Measurements from ENCODE around the gene IKBKE. TPM values are rescaled to one million over a fixed set of nuclear protein-coding genes. Genes with fewer than 3 reads are reported as not detected.
A peak's percentile ranks its signal among the peaks of the same experiment; 100 is the strongest.

IKBKE gene
- total RNA-seq, 1 donor from 2014 or later: 2.9 TPM

DNA sequence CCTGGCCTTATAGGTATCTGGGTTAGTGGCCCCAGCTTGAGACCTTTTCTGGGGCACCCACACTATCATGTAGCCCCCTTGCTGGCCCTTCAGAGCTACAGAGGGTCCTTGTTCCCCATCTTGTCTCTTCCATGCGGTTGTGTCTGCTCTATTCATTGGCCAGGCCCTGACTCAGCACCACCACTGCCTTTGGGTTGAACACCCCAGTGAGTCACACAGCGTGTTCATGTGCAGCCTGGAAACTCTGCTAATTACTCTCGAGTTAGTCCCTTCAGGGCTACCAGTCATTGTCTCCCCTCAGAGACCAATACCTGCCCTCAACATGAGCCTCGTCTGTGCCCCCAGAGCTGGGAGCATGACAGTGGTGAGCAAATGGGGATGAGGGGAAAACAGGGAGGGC, 28.2 kb upstream of the IKBKE start:
- DNase-seq (ENCODE audit: low read depth): peak; percentile 75
- no peaks in the 10 kb centered on the region for H3K27me3 ChIP-seq (ENCODE audit: control insufficient read depth, insufficient read depth, low read length)
- FAIRE-seq: no peak
- peaks cover 10% of the 10 kb centered on the region for H3K36me3 ChIP-seq (ENCODE audit: control insufficient read depth, insufficient read depth, low read length)
- no peak for TF ChIP-seq CTCF (IDR thresholded peaks at IDR 0.05; ENCODE audit: insufficient read depth, low read length, severe bottlenecking)
- H3K4me3 ChIP-seq (ENCODE audit: low read depth, low read length): no peak overlapping the region

GRCh38 chr1:206445116-206445515, 25.2 kb upstream of the IKBKE start:
- Histone ChIP-seq H3K27me3 (ENCODE audit: control insufficient read depth, insufficient read depth, low read length) (no peaks in the 10 kb centered on the region), H3K36me3 (ENCODE audit: control insufficient read depth, insufficient read depth, low read length) (peaks cover 5% of the 10 kb centered on the region), H3K4me3 (ENCODE audit: low read depth, low read length) (no peak overlapping the region)
- FAIRE-seq: no peak
- no peak for TF ChIP-seq CTCF (IDR thresholded peaks at IDR 0.05; ENCODE audit: insufficient read depth, low read length, severe bottlenecking)
- no peak for DNase-seq (ENCODE audit: low read depth)

DNA sequence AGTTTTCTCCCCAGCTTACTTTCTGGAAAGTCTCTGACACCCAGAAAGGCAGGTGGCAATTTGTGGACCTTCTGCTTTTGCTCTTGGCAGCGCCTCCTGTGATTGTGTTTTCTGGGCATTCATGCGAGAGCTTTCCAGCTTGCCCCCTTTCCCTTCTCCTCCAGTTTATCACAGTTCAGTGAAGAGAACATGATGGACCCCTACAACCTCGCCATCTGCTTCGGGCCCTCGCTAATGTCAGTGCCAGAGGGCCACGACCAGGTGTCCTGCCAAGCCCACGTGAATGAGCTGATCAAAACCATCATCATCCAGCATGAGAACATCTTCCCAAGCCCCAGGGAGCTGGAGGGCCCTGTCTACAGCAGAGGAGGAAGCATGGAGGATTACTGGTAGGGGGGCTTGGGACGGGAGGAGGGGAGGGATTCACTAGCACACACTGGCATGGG, 24.3 kb upstream of the IKBKE start:
- Histone ChIP-seq H3K27me3 (ENCODE audit: control insufficient read depth, insufficient read depth, low read length) (no peaks in the 10 kb centered on the region), H3K4me3 (ENCODE audit: low read depth, low read length) (no peak overlapping the region), H3K36me3 (ENCODE audit: control insufficient read depth, insufficient read depth, low read length) (peaks cover 9% of the 10 kb centered on the region)
- no peak for DNase-seq (ENCODE audit: low read depth)
- no peak for FAIRE-seq
- TF ChIP-seq CTCF (IDR thresholded peaks at IDR 0.05; ENCODE audit: insufficient read depth, low read length, severe bottlenecking): no peak

DNA sequence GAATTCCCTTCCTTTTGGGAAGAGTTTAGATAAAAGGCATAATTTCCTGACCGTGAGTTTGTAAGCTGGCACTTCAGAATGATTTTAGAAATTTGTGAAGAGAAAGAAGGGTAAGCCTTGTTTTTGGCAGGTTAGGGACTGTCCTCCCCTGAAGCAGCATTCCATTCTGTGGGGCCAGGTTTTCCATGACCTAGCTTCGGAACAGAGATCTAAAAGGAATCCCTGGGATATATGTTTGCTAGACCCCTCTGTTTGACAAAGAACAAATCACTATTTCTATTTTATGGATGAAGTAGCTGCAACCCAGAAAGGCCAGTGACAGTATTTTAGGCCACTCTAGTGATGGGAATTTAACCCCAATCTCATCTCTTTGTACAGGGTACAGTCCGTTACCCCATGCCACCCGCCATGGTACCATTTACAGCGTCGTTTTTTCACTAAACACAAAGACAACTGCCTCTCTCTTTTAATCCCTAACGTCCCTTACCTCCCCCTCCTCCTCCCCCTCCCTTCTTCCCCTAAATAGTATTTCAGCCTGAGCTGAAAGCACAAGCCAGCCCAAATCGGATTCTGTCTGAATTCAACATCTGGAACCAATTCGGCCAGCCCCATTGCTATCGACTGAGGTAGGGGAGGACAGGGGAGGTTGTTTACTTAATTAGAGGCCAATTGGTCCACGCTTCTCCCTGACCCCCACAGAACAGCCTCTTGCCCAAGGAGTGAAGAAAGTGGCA, 23.4 kb upstream of the IKBKE start:
- H3K4me3 ChIP-seq (ENCODE audit: low read depth, low read length): no peak overlapping the region
- FAIRE-seq: no peak
- no peak for TF ChIP-seq CTCF (IDR thresholded peaks at IDR 0.05; ENCODE audit: insufficient read depth, low read length, severe bottlenecking)
- H3K27me3 ChIP-seq (ENCODE audit: control insufficient read depth, insufficient read depth, low read length): no peaks in the 10 kb centered on the region
- peaks cover 12% of the 10 kb centered on the region for H3K36me3 ChIP-seq (ENCODE audit: control insufficient read depth, insufficient read depth, low read length)
- DNase-seq (ENCODE audit: low read depth): no peak

GRCh38 chr1:206447422-206447765, 22.9 kb upstream of the IKBKE start:
- TF ChIP-seq CTCF (IDR thresholded peaks at IDR 0.05; ENCODE audit: insufficient read depth, low read length, severe bottlenecking): no peak
- FAIRE-seq (no peak), DNase-seq (ENCODE audit: low read depth) (no peak)
- Histone ChIP-seq H3K36me3 (ENCODE audit: control insufficient read depth, insufficient read depth, low read length) (peaks cover 12% of the 10 kb centered on the region), H3K27me3 (ENCODE audit: control insufficient read depth, insufficient read depth, low read length) (no peaks in the 10 kb centered on the region), H3K4me3 (ENCODE audit: low read depth, low read length) (no peak overlapping the region)

DNA sequence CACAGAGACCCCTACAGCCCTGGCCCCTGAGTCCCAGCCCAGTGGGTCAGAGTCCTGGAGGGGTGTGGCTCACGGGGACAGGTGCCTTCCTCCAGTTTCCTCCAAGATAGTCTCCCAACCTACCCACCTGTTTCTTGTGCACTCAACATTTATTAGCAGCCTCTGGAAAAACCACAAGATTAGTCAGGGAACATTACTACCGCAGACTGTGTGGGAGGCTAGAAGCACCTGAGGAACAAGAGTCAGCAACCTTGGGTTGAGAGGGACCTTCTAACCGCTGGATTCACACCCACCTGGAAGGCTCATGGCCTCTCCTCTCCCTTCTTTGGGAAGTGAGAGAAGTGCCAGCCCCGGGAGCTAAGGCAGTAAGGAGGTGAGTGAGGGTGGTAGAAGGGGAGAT, 22.5 kb upstream of the IKBKE start:
- no peak for FAIRE-seq
- H3K36me3 ChIP-seq (ENCODE audit: control insufficient read depth, insufficient read depth, low read length): peaks cover 12% of the 10 kb centered on the region

More for the DNA sequence above, 22.5 kb upstream of the IKBKE start:
- no peak for TF ChIP-seq CTCF (IDR thresholded peaks at IDR 0.05; ENCODE audit: insufficient read depth, low read length, severe bottlenecking)
- DNase-seq (ENCODE audit: low read depth): peak; percentile 84
- H3K27me3 ChIP-seq (ENCODE audit: control insufficient read depth, insufficient read depth, low read length): no peaks in the 10 kb centered on the region
- H3K4me3 ChIP-seq (ENCODE audit: low read depth, low read length): no peak overlapping the region

All from bronchial epithelial cell (primary cell).